Loucy (cell line): ENCODE measurements around the gene FGGY.
A peak's percentile ranks its signal among the peaks of the same experiment; 100 is the strongest.

ENCODE experiments used
- H2AFZ ChIP-seq: fragments of 200-600 bp; sonication (generic); 2 replicates; pipeline ENCODE4 v1.6.0; 2016; ENCODE audit warnings: antibody characterized with exemption, mild to moderate bottlenecking, low read length, moderate library complexity
- H3F3A ChIP-seq: fragments of 200-600 bp; 2 replicates; pipeline ENCODE4 v1.6.0; 2016; ENCODE audit warnings: antibody characterized with exemption, low read depth, mild to moderate bottlenecking
- H3K27me3 ChIP-seq: fragments of 200-600 bp; sonication (generic); 2 replicates; pipeline ENCODE4 v1.6.1; 2014; ENCODE audit warnings: low read length, mild to moderate bottlenecking; ENCODE audit not compliant: insufficient read depth, poor library complexity, severe bottlenecking
- H3K36me3 ChIP-seq: fragments of 200-600 bp; sonication (generic); 2 replicates; pipeline ENCODE4 v1.6.1; 2016; ENCODE audit warnings: low read length; ENCODE audit not compliant: insufficient read depth
- H3K4me1 ChIP-seq: fragments of 200-600 bp; sonication (generic); 2 replicates; pipeline ENCODE4 v1.5.1; 2014; ENCODE audit warnings: low read length, mild to moderate bottlenecking; ENCODE audit not compliant: insufficient read depth, poor library complexity, severe bottlenecking
- H3K4me2 ChIP-seq: fragments of 200-600 bp; sonication (generic); 2 replicates; pipeline ENCODE4 v1.6.0; 2014; ENCODE audit warnings: antibody characterized with exemption, low read length, low read depth, mild to moderate bottlenecking; ENCODE audit not compliant: poor library complexity, severe bottlenecking
- H3K4me3 ChIP-seq: fragments of 200-600 bp; sonication (generic); 2 replicates; pipeline ENCODE4 v1.5.1; 2014; ENCODE audit warnings: low read length, mild to moderate bottlenecking, mixed read lengths; ENCODE audit not compliant: poor library complexity, severe bottlenecking
- H3K79me2 ChIP-seq: fragments of 200-600 bp; sonication (generic); 2 replicates; pipeline ENCODE4 v1.6.1; 2014; ENCODE audit warnings: low read length; ENCODE audit not compliant: insufficient read depth
- H3K9ac ChIP-seq: fragments of 200-600 bp; sonication (generic); 2 replicates; pipeline ENCODE4 v1.6.0; 2014; ENCODE audit warnings: mild to moderate bottlenecking, low read depth, low read length, moderate library complexity; ENCODE audit not compliant: poor library complexity, severe bottlenecking
- H3K9me2 ChIP-seq: fragments of 200-600 bp; sonication (generic); replicated peaks from 2 replicates; pipeline ENCODE4 v1.6.1; 2016; ENCODE audit warnings: low read depth, low read length, mixed read lengths
- H3K9me3 ChIP-seq: fragments of 200-600 bp; sonication (generic); 2 replicates; pipeline ENCODE4 v1.6.1; 2014; ENCODE audit warnings: mild to moderate bottlenecking, antibody characterized with exemption, low read length, low read depth; ENCODE audit not compliant: insufficient read depth
- H4K20me1 ChIP-seq: fragments of 200-600 bp; sonication (generic); 2 replicates; pipeline ENCODE4 v1.6.0; 2014; ENCODE audit warnings: antibody characterized with exemption, low read length, mild to moderate bottlenecking; ENCODE audit not compliant: insufficient read depth, poor library complexity, severe bottlenecking
- CTCF ChIP-seq: fragments of 200-600 bp; sonication (generic); conservative IDR thresholded peaks from 2 replicates; pipeline ENCODE4 v1.5.1; 2014; ENCODE audit warnings: mild to moderate bottlenecking, antibody characterized with exemption, low read length
- EZH2phosphoT487 ChIP-seq: fragments of 200-600 bp; IDR thresholded peaks from 2 replicates; pipeline ENCODE4 v1.6.1; 2018; ENCODE audit warnings: antibody characterized with exemption, mild to moderate bottlenecking, moderate library complexity, borderline replicate concordance

Gene FGGY

DNA sequence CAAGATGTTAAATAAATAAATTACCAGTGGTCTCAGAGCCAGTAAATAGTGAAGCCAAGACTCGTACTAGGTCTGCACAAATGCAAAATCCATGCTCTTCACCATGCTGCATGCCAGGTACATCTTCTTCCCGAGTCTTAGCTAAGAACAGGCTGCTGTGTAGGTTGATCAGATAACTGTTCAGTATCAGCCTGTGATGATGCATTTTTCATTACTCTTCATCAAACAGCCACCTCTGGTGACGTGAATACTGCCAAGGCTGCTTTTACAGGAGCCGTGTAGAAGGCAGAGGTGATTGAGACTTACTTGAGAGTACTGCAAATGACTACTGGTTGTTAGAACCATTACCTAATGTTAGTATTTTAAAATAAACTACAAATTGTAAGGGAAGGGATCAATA lies 478.6 kb downstream of the FGGY start:
- no peaks in the 10 kb centered on the region for H4K20me1 ChIP-seq
- no peak overlapping the region for H3K9ac ChIP-seq
- H3K27me3 ChIP-seq = no peaks in the 10 kb centered on the region
- no peaks in the 10 kb centered on the region for H3K9me2 ChIP-seq
- no peak overlapping the region for H3K4me3 ChIP-seq
- no peaks in the 10 kb centered on the region for H3K36me3 ChIP-seq
- no peaks in the 10 kb centered on the region for H3K9me3 ChIP-seq
- no peaks in the 10 kb centered on the region for H3F3A ChIP-seq
- peaks cover 8% of the 10 kb centered on the region for H3K4me1 ChIP-seq
- no peaks in the 10 kb centered on the region for H3K79me2 ChIP-seq
- no peak overlapping the region for H2AFZ ChIP-seq
- no peak overlapping the region for H3K4me2 ChIP-seq
- no peak for TF ChIP-seq CTCF
- no peak for TF ChIP-seq EZH2phosphoT487

DNA sequence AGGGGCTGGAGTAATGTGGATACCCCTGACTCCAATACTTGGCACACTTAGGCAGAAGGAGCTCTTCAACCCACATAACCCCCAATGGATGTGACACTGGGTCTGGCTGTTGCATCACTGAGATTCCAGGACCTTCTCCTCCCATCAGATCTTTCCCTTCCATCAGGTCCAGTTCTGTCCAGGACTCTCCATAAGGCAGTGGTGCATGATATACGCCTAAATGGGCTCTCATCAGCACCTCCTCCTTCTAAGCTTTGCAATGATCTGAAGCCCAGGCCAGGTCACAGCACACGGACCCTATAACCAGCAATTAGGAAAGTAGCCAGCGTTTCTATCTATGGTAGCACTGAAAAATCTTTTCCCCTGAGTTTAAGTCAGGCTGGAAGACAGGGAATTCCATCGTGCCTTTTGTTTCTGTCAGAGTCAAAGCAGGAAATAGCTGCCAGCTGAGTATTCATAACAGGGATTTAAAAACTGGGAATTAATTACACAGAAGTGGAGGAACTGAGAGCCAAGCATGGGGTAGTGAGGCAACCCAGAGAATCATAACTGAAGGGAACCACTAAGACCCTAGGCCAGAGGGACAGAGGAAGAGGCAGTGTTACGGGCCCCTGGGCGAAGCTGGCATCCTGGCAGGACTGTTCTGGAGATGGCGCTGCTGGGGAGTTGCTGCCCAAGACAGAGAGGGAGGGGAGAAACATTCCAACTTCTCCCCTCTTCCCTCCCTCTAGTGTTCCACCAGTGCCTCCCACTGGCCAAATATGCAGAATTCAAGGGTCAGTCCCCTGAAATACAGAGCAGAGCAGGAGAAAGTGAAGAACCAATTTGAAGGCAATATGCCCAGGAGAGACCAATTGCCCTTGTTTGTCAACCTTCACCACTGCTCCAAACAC lies 480.3 kb downstream of the FGGY start:
- no peaks in the 10 kb centered on the region for H3K79me2 ChIP-seq
- H3F3A ChIP-seq = no peaks in the 10 kb centered on the region
- H3K9ac ChIP-seq = no peak overlapping the region
- no peak overlapping the region for H3K4me2 ChIP-seq
- TF ChIP-seq CTCF = peak; percentile 21
- no peak for TF ChIP-seq EZH2phosphoT487
- no peaks in the 10 kb centered on the region for H3K9me2 ChIP-seq
- H2AFZ ChIP-seq = no peak overlapping the region
- no peaks in the 10 kb centered on the region for H3K36me3 ChIP-seq
- H3K4me1 ChIP-seq = peaks cover 2% of the 10 kb centered on the region
- no peak overlapping the region for H3K4me3 ChIP-seq
- no peaks in the 10 kb centered on the region for H4K20me1 ChIP-seq
- no peaks in the 10 kb centered on the region for H3K9me3 ChIP-seq
- no peaks in the 10 kb centered on the region for H3K27me3 ChIP-seq

- no peaks in the 10 kb centered on the region for H3K36me3 ChIP-seq
- TF ChIP-seq EZH2phosphoT487 (no peak), CTCF (peak; percentile 49)
- H3K9me3 ChIP-seq = no peaks in the 10 kb centered on the region
- H3K9ac ChIP-seq = no peak overlapping the region
- no peaks in the 10 kb centered on the region for H4K20me1 ChIP-seq
- no peaks in the 10 kb centered on the region for H3K27me3 ChIP-seq
- no peak overlapping the region for H3K4me2 ChIP-seq
- H3K4me3 ChIP-seq = no peak overlapping the region
- no peaks in the 10 kb centered on the region for H3K79me2 ChIP-seq
- H3K4me1 ChIP-seq = no peaks in the 10 kb centered on the region
- no peak overlapping the region for H2AFZ ChIP-seq
- H3K9me2 ChIP-seq = no peaks in the 10 kb centered on the region
- H3F3A ChIP-seq = no peaks in the 10 kb centered on the region
These were observed 483.1 kb downstream of the FGGY start for GRCh38 chr1:59779949-59780348.
